Lower leg skin (tissue), 3 donors: ENCODE measurements around the gene CDHR1.

Experiments
- CTCF ChIP-seq, 3 donors: fragments of 450-650 bp; IDR thresholded peaks; one replicate each; pipeline ENCODE4 v1.5.1; 2016; ENCODE audit warnings: antibody characterized with exemption in 3 of 3, mild to moderate bottlenecking in 3 of 3, moderate library complexity in 2 of 3
- POLR2A ChIP-seq, 2 donors: fragments of 450-650 bp; IDR thresholded peaks; one replicate each; pipeline ENCODE4 v1.6.1; 2016 to 2017; ENCODE audit warnings: antibody characterized with exemption in 2 of 2, mild to moderate bottlenecking in 1 of 2, moderate library complexity in 1 of 2

- TF ChIP-seq CTCF (IDR thresholded peaks at IDR 0.05) (no peak), POLR2A (IDR thresholded peaks at IDR 0.05) (no peak)
These were observed 12.7 kb upstream of the CDHR1 start for GRCh38 chr10:84181631-84182030.
